Activated CD8-positive, alpha-beta memory T cell treated with anti-CD3 and anti-CD28 coated beads for 48 hours (primary cell): Measurements from ENCODE around the gene PDE4C.

Experiments used
- DNase-seq, 3 experiments: peaks; one replicate each; pipeline ENCODE4 v3.0.0-alpha.2; 2020; ENCODE audit warnings: low read depth in 2 of 3, low spot score in 2 of 3

PDE4C gene

GRCh38 chr19:18225702-18226468, at the start of gene PDE4C:
Gene PDE4C, minus strand, starts transcription at chr19:18226438. Its CDS starts 23 bp downstream, at chr19:18226415.
- no peak for DNase-seq

GRCh38 chr19:18274781-18275356, 48.6 kb upstream of the PDE4C start:
- DNase-seq = no peak

GRCh38 chr19:18274219-18274780, 48.1 kb upstream of the PDE4C start, which contains the start of gene IQCN:
Gene IQCN, minus strand, starts transcription at chr19:18274452. Its CDS starts 4,974 bp downstream, at chr19:18269478.
- peak in 1 of 3 experiments; percentile 28 for DNase-seq

GRCh38 chr19:18273561-18274218, 47.5 kb upstream of the PDE4C start:
- DNase-seq = no peak

GRCh38 chr19:18271433-18271841, 45.2 kb upstream of the PDE4C start:
- no peak for DNase-seq

- DNase-seq = no peak
These were observed 44.1 kb upstream of the PDE4C start for GRCh38 chr19:18270326-18270725.

- DNase-seq = no peak
These were observed 43.0 kb upstream of the PDE4C start for GRCh38 chr19:18269070-18269723.

GRCh38 chr19:18266771-18267686, 40.8 kb upstream of the PDE4C start:
- no peak for DNase-seq

GRCh38 chr19:18265582-18265981, 39.3 kb upstream of the PDE4C start:
- no peak for DNase-seq

GRCh38 chr19:18264971-18265540, 38.8 kb upstream of the PDE4C start:
- DNase-seq = no peak

GRCh38 chr19:18264137-18264854, 38.1 kb upstream of the PDE4C start:
- no peak for DNase-seq

- no peak for DNase-seq
These were observed 37.3 kb upstream of the PDE4C start for GRCh38 chr19:18263324-18264136.

GRCh38 chr19:18262917-18263316, 36.7 kb upstream of the PDE4C start:
- no peak for DNase-seq

- no peak for DNase-seq
These were observed 35.9 kb upstream of the PDE4C start for GRCh38 chr19:18262144-18262543.

- DNase-seq = no peak
These were observed 35.2 kb upstream of the PDE4C start for GRCh38 chr19:18261474-18261873.

GRCh38 chr19:18259893-18260292, 33.7 kb upstream of the PDE4C start:
- DNase-seq = no peak

- DNase-seq = no peak
These were observed 31.5 kb upstream of the PDE4C start for GRCh38 chr19:18257503-18258470.
